Thyroid gland (tissue), 4 donors: ENCODE data around the gene CD177. TPM values are rescaled to one million over a fixed set of nuclear protein-coding genes. Genes with fewer than 3 reads are reported as not detected.
"Not testable (repeated sequence)": the region's sequence is repeated elsewhere in the genome, so short reads cannot be mapped to it uniquely, and the experiment has no call there.

Source experiments
- DNase-seq, 2 donors: peaks; one replicate each; pipeline ENCODE4 v3.0.0-alpha.2; 2019
- H3K27ac ChIP-seq, 3 donors: fragments of 200-600 bp; sonication (generic); 1 replicate in 2 of 3; 2 replicates in 1 of 3; pipeline ENCODE4 v1.5.1; 2016 to 2019; ENCODE audit warnings: mild to moderate bottlenecking in 1 of 3, moderate library complexity in 1 of 3
- H3K27me3 ChIP-seq: fragments of 200-600 bp; sonication (generic); one replicate; pipeline ENCODE4 v1.5.1; 2019
- H3K36me3 ChIP-seq, 2 donors: fragments of 200-600 bp; sonication (generic); one replicate each; pipeline ENCODE4 v1.5.1; 2016 to 2019
- H3K4me1 ChIP-seq, 2 donors: fragments of 200-600 bp; sonication (generic); one replicate each; pipeline ENCODE4 v1.5.1; 2017 to 2019
- H3K4me3 ChIP-seq, 3 donors: fragments of 200-600 bp; sonication (generic); replicated peaks in 1 of 3; 1 replicate in 2 of 3; 2 replicates in 1 of 3; pipeline ENCODE4 v1.5.1; 2016; ENCODE audit warnings: mild to moderate bottlenecking in 1 of 3
- H3K9me3 ChIP-seq: fragments of 200-600 bp; sonication (generic); one replicate; pipeline ENCODE4 v1.5.1; 2017
- POLR2A ChIP-seq, 2 donors: fragments of 450-650 bp; IDR thresholded peaks; one replicate each; pipeline ENCODE4 v1.6.1; 2017; ENCODE audit warnings: antibody characterized with exemption in 2 of 2, mild to moderate bottlenecking in 2 of 2, moderate library complexity in 1 of 2
- WGBS, 2 donors: methylation state at CpG; one replicate each; pipeline ENCODE4 v1.1.5; 2017; 5-methylcytosine and 5-hydroxymethylcytosine counted together
- intact Hi-C: fragments of 100-400 bp; cut with DNase I; formaldehyde crosslinking; loops from one replicate; pipeline ENCODE4 v1.15.1; 2023
- total RNA-seq, 4 donors: library from RNA; depleted of rRNA; stranded (reverse); fragments of >200 nt; gene quantifications; one replicate each; pipeline ENCODE4 v1.2.3, GENCODE V29; 2016
- TF ChIP-seq, protein P1 (sequence below), 6 experiments: fragments of 200-600 bp in 3 of 6; fragments of 450-650 bp in 3 of 6; sonication (generic) in 3 of 6; IDR thresholded peaks; one replicate each; pipeline ENCODE4 v1.5.1; 2016 to 2019; ENCODE audit warnings: antibody characterized with exemption in 6 of 6, mild to moderate bottlenecking in 2 of 6, inconsistent platforms in 1 of 6, moderate library complexity in 1 of 6

CD177 gene
- total RNA-seq, 4 donors from 2014 or later: 0.29 to 1.9 (median 0.59) TPM; not detected in 1

DNA sequence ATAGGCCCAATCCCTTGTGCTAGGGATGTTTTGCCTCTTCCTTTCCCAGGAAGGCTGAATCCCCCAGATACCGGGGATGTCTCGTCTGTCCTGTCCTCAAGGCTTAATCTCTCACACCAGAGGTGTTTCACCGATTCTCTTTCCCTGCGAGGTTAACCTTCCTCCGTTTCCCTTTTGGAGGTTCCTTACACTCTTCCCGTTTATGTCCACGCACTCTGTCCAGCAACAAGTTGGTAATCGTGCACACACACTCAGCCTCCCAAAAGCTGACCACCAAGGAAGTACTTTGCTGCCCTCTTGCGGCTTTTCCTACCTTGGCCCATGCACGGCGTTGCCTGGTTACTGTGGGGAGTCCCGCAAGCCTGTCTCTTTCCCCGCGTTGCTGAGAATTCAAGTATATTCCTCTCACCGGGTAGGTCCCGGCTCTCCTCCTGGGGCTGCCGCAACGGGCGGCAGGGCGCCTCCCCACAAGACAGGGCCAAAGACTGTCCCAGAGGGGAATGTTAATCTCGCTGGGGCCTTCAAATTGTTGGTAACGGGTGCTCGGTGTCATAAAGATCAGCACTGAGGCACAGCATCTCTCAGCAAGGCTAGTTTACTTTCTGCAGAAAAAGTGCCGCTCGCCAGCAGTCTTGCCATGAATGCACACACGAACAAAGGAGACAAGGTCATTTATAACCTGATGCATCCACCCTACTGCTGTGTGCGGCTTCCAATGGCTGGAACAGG is 36.7 kb upstream of the CD177 start:
- DNase-seq: no peak
- H3K27me3 ChIP-seq: no peaks in the 10 kb centered on the region
- no peaks in the 10 kb centered on the region for H3K9me3 ChIP-seq
- intact Hi-C loops: no loop called here
- no peak overlapping the region for H3K27ac ChIP-seq
- no peaks in the 10 kb centered on the region for H3K36me3 ChIP-seq
- TF ChIP-seq, protein P1, sequence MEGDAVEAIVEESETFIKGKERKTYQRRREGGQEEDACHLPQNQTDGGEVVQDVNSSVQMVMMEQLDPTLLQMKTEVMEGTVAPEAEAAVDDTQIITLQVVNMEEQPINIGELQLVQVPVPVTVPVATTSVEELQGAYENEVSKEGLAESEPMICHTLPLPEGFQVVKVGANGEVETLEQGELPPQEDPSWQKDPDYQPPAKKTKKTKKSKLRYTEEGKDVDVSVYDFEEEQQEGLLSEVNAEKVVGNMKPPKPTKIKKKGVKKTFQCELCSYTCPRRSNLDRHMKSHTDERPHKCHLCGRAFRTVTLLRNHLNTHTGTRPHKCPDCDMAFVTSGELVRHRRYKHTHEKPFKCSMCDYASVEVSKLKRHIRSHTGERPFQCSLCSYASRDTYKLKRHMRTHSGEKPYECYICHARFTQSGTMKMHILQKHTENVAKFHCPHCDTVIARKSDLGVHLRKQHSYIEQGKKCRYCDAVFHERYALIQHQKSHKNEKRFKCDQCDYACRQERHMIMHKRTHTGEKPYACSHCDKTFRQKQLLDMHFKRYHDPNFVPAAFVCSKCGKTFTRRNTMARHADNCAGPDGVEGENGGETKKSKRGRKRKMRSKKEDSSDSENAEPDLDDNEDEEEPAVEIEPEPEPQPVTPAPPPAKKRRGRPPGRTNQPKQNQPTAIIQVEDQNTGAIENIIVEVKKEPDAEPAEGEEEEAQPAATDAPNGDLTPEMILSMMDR (IDR thresholded peaks at IDR 0.05): no peak
- TF ChIP-seq POLR2A (IDR thresholded peaks at IDR 0.05): no peak
- no peak overlapping the region for H3K4me3 ChIP-seq
- WGBS, 2 donors: 84 to 87% methylated on average over 27 of the region's 27 CpGs
- H3K4me1 ChIP-seq: no peaks in the 10 kb centered on the region

GRCh38 chr19:43318203-43318602 is 35.3 kb upstream of the CD177 start:
- Histone ChIP-seq H3K4me1 (no peaks in the 10 kb centered on the region), H3K9me3 (no peaks in the 10 kb centered on the region), H3K27ac (no peak overlapping the region), H3K4me3 (no peak overlapping the region), H3K36me3 (no peaks in the 10 kb centered on the region), H3K27me3 (no peaks in the 10 kb centered on the region)
- no peak for DNase-seq
- TF ChIP-seq, protein P1 (IDR thresholded peaks at IDR 0.05): no peak
- TF ChIP-seq POLR2A (IDR thresholded peaks at IDR 0.05): no peak
- intact Hi-C loops: no loop called here
- 61 to 75% methylated on average over 3 of the region's 3 CpGs for WGBS, 2 donors

DNA sequence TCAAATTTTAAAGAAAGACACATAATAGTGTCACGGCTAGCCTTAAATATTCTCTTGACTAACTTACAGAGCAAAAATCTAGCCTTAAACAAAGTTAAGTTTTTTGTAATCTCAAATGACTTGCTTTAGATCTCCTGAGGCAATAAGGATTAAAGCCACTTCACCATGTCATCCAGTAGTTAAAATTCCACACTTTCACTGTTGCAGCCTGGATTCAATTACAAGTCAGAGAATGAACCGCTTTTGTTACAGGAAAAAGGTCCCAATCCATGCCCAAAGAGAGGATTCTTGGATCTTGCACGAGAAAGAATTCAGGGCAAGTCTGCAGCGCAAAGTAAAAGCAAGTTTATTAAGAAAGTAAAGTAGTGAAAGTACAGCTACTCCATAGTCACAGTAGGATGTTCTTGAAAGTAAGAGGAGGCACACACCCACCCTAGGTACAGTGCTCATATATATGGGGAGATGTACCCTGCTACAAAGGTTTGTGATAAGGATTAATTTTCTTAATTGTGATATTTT is 34.6 kb upstream of the CD177 start:
- no peaks in the 10 kb centered on the region for H3K4me1 ChIP-seq
- H3K27ac ChIP-seq: no peak overlapping the region
- WGBS, 2 donors: 74 to 77% methylated on average over 4 of the region's 4 CpGs
- no peaks in the 10 kb centered on the region for H3K9me3 ChIP-seq
- DNase-seq: no peak
- H3K4me3 ChIP-seq: no peak overlapping the region
- intact Hi-C loops: no loop called here
- no peak for TF ChIP-seq POLR2A (IDR thresholded peaks at IDR 0.05)
- TF ChIP-seq, protein P1 (IDR thresholded peaks at IDR 0.05): no peak
- no peaks in the 10 kb centered on the region for H3K36me3 ChIP-seq
- H3K27me3 ChIP-seq: no peaks in the 10 kb centered on the region

GRCh38 chr19:43320546-43320945 is 32.9 kb upstream of the CD177 start:
- Histone ChIP-seq H3K4me1 (no peaks in the 10 kb centered on the region), H3K4me3 (no peak overlapping the region), H3K27ac (no peak overlapping the region), H3K9me3 (no peaks in the 10 kb centered on the region), H3K27me3 (no peaks in the 10 kb centered on the region), H3K36me3 (no peaks in the 10 kb centered on the region)
- TF ChIP-seq, protein P1 (IDR thresholded peaks at IDR 0.05): no peak
- no peak for TF ChIP-seq POLR2A (IDR thresholded peaks at IDR 0.05)
- 55 to 65% methylated on average over 2 of the region's 2 CpGs for WGBS, 2 donors
- intact Hi-C loops: no loop called here
- no peak for DNase-seq

- H3K27me3 ChIP-seq, intact Hi-C loops, H3K4me1 ChIP-seq, H3K9me3 ChIP-seq, H3K4me3 ChIP-seq, H3K36me3 ChIP-seq, DNase-seq, H3K27ac ChIP-seq: not testable (repeated sequence)
- 87 to 92% methylated on average over 11 of the region's 11 CpGs for WGBS, 2 donors
These were observed 26.7 kb upstream of the CD177 start for GRCh38 chr19:43326761-43327160.

- intact Hi-C loops, H3K4me1 ChIP-seq, H3K4me3 ChIP-seq, H3K9me3 ChIP-seq, H3K27ac ChIP-seq, DNase-seq, H3K27me3 ChIP-seq, H3K36me3 ChIP-seq: not testable (repeated sequence)
- 75 to 80% methylated on average over 10 to 12 of the region's 12 CpGs for WGBS, 2 donors
These were observed 24.9 kb upstream of the CD177 start for GRCh38 chr19:43328561-43328960.

DNA sequence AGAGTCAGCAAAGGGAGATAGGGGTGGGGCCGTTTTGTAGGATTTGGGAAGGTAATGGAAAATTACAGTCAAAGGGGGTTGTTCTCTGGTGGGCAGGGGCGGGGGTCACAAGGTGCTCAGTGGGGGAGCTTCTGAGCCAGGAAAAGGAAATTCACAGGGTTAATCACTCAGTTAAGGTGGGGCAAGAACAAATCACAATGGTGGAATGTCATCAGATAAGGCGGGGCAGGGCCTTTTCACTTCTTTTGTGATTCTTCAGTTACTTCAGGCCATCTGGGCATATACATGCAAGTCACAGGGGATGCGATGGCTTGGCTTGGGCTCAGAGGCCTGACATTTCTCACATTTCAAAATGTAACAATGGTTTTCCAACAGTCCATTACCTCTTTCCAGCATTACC is 24.4 kb upstream of the CD177 start:
- H3K4me3 ChIP-seq, H3K27ac ChIP-seq, H3K27me3 ChIP-seq, H3K4me1 ChIP-seq, DNase-seq, intact Hi-C loops, H3K9me3 ChIP-seq, H3K36me3 ChIP-seq: not testable (repeated sequence)
- 84 to 89% methylated on average over 4 of the region's 4 CpGs for WGBS, 2 donors
